GM23338 (cell line): ENCODE results near the gene PNKP. TPM values are rescaled to one million over a fixed set of nuclear protein-coding genes. Genes with fewer than 3 reads are reported as not detected.

Experiments used
- ATAC-seq: fragments of 200-7000 bp; cut with Tn5 transposase; 3 replicates; pipeline ENCODE4 v1.9.1; 2020
- DNase-seq: peaks from one replicate; pipeline ENCODE4 v3.0.0-alpha.2; 2015; ENCODE audit warnings: low spot score
- H2AFZ ChIP-seq: fragments of 200-600 bp; sonication (generic); 2 replicates; pipeline ENCODE4 v1.8.0; 2016; ENCODE audit warnings: antibody characterized with exemption, mild to moderate bottlenecking, moderate library complexity
- H3F3A ChIP-seq: fragments of 200-600 bp; sonication (generic); replicated peaks from 2 replicates; pipeline ENCODE4 v1.8.0; 2017; ENCODE audit warnings: antibody characterized with exemption, mixed run types, low read depth
- H3K27ac ChIP-seq: fragments of 200-600 bp; sonication (generic); 2 replicates; pipeline ENCODE4 v1.6.1; 2016; ENCODE audit warnings: low read depth
- H3K27me3 ChIP-seq: fragments of 200-600 bp; sonication (generic); 2 replicates; pipeline ENCODE4 v1.8.0; 2016; ENCODE audit warnings: mild to moderate bottlenecking, mixed run types, moderate library complexity; ENCODE audit not compliant: insufficient read depth
- H3K36me3 ChIP-seq: fragments of 200-600 bp; sonication (generic); 2 replicates; pipeline ENCODE4 v1.8.0; 2016; ENCODE audit warnings: mild to moderate bottlenecking; ENCODE audit not compliant: insufficient read depth
- H3K4me1 ChIP-seq: fragments of 200-600 bp; sonication (generic); 2 replicates; pipeline ENCODE4 v1.8.0; 2016; ENCODE audit warnings: mild to moderate bottlenecking, moderate library complexity; ENCODE audit not compliant: insufficient read depth
- H3K4me2 ChIP-seq: fragments of 200-600 bp; sonication (generic); 2 replicates; pipeline ENCODE4 v1.7.1; 2017; ENCODE audit warnings: mixed run types
- H3K4me3 ChIP-seq: fragments of 200-600 bp; sonication (generic); 2 replicates; pipeline ENCODE4 v1.6.1; 2016; ENCODE audit warnings: mixed run types
- H3K79me2 ChIP-seq: fragments of 200-600 bp; sonication (generic); replicated peaks from 2 replicates; pipeline ENCODE4 v1.8.0; 2017; ENCODE audit warnings: mild to moderate bottlenecking; ENCODE audit not compliant: insufficient read depth
- H3K9me2 ChIP-seq: fragments of 200-600 bp; sonication (generic); 2 replicates; pipeline ENCODE4 v1.8.0; 2017; ENCODE audit not compliant: insufficient read depth
- H4K20me1 ChIP-seq: fragments of 200-600 bp; sonication (generic); replicated peaks from 2 replicates; pipeline ENCODE4 v1.8.0; 2017; ENCODE audit warnings: mild to moderate bottlenecking; ENCODE audit not compliant: insufficient read depth
- H3K27ac Mint-ChIP-seq: 2 replicates; pipeline ENCODE4 v1.8.0; 2020; ENCODE audit warnings: inconsistent platforms, mild to moderate bottlenecking, moderate library complexity, mixed read lengths
- H3K27me3 Mint-ChIP-seq: 3 replicates; pipeline ENCODE4 v1.8.0; 2022; ENCODE audit warnings: low read depth, mild to moderate bottlenecking, moderate library complexity, mixed read lengths, inconsistent platforms; ENCODE audit not compliant: insufficient read depth, poor library complexity
- H3K36me3 Mint-ChIP-seq: 3 replicates; pipeline ENCODE4 v1.8.0; 2021; ENCODE audit warnings: low read depth, mild to moderate bottlenecking, inconsistent platforms, moderate library complexity, mixed read lengths
- H3K4me1 Mint-ChIP-seq: 3 replicates; pipeline ENCODE4 v1.8.0; 2020; ENCODE audit warnings: mild to moderate bottlenecking, inconsistent platforms, mixed read lengths
- H3K4me3 Mint-ChIP-seq: 3 replicates; pipeline ENCODE4 v1.8.0; 2021; ENCODE audit warnings: moderate library complexity, mild to moderate bottlenecking, inconsistent platforms, mixed read lengths
- H3K9me3 Mint-ChIP-seq: 3 replicates; pipeline ENCODE4 v1.8.0; 2020; ENCODE audit warnings: moderate library complexity, mild to moderate bottlenecking, inconsistent platforms, mixed read lengths
- CREB1 ChIP-seq: fragments of 250-450 bp; sonication (Bioruptor Pico); IDR thresholded peaks from 2 replicates; pipeline ENCODE4 v1.5.0; 2020; ENCODE audit warnings: low read depth, mild to moderate bottlenecking, moderate library complexity
- EZH2 ChIP-seq: fragments of 200-600 bp; sonication (generic); IDR thresholded peaks from one replicate; pipeline ENCODE4 v1.8.0; 2017; ENCODE audit warnings: antibody characterized with exemption, mild to moderate bottlenecking, low read depth; ENCODE audit not compliant: unreplicated experiment
- EZH2phosphoT487 ChIP-seq: fragments of 200-600 bp; sonication (generic); IDR thresholded peaks from one replicate; pipeline ENCODE4 v1.8.1; 2018; ENCODE audit warnings: antibody characterized with exemption; ENCODE audit not compliant: unreplicated experiment
- JUNB ChIP-seq: IDR thresholded peaks from one replicate; pipeline ENCODE4 v1.6.1; 2016; ENCODE audit warnings: antibody characterized with exemption; ENCODE audit not compliant: unreplicated experiment
- NANOG ChIP-seq: IDR thresholded peaks from 2 replicates; pipeline ENCODE4 v1.6.1; 2016; ENCODE audit warnings: antibody characterized with exemption, borderline replicate concordance
- POLR2AphosphoS5 ChIP-seq: IDR thresholded peaks from 2 replicates; pipeline ENCODE4 v1.6.1; 2016; ENCODE audit warnings: antibody characterized with exemption, low read depth
- STAT1 ChIP-seq: IDR thresholded peaks from one replicate; pipeline ENCODE4 v1.6.1; 2016; ENCODE audit warnings: antibody characterized with exemption; ENCODE audit not compliant: unreplicated experiment
- ZNF114 ChIP-seq: fragments of 250-450 bp; sonication (Bioruptor Pico); IDR thresholded peaks from 2 replicates; pipeline ENCODE4 v1.5.0; 2020; ENCODE audit warnings: mild to moderate bottlenecking, moderate library complexity
- ZNF331 ChIP-seq: fragments of 250-450 bp; sonication (Bioruptor Pico); IDR thresholded peaks from 2 replicates; pipeline ENCODE4 v1.5.0; 2020; ENCODE audit warnings: low read depth, mild to moderate bottlenecking, moderate library complexity
- polyA plus RNA-seq: library from polyadenylated mRNA; unstranded; fragments of >200 nt; fragmentation: Nextera tagmentation; extraction: Ambion mirVana; gene quantifications from 2 replicates; pipeline ENCODE4 v1.2.1, GENCODE V29; 2016
- total RNA-seq: library from RNA; depleted of rRNA; stranded (reverse); fragments of >200 nt; shearing (Covaris generic); gene quantifications from 2 replicates; pipeline ENCODE4 v1.2.3, GENCODE V29; 2014
- TF ChIP-seq, protein P1 (sequence below), 2 experiments: fragments of 200-600 bp in 1 of 2; sonication (generic) in 1 of 2; conservative IDR thresholded peaks; 2 replicates each; pipeline versions ENCODE4 v1.5.1 to v1.6.1; 2016 to 2017; ENCODE audit warnings: antibody characterized with exemption in 2 of 2, low read depth in 2 of 2, mild to moderate bottlenecking in 2 of 2, moderate library complexity in 1 of 2
- TF ChIP-seq, protein P2 (sequence below): IDR thresholded peaks from 2 replicates; pipeline ENCODE4 v1.6.1; 2016; ENCODE audit warnings: antibody characterized with exemption
- TF ChIP-seq, protein P3 (sequence below): IDR thresholded peaks from one replicate; pipeline ENCODE4 v1.6.1; 2018; ENCODE audit warnings: antibody characterized with exemption; ENCODE audit not compliant: unreplicated experiment
- TF ChIP-seq, protein P4 (sequence below): fragments of 250-450 bp; sonication (Bioruptor Pico); IDR thresholded peaks from 2 replicates; pipeline ENCODE4 v1.5.0; 2020; ENCODE audit warnings: mild to moderate bottlenecking, moderate library complexity

PNKP gene
- total and polyA plus RNA-seq, 2 experiments from 2014 or later, result 99.6 to 109 TPM

DNA sequence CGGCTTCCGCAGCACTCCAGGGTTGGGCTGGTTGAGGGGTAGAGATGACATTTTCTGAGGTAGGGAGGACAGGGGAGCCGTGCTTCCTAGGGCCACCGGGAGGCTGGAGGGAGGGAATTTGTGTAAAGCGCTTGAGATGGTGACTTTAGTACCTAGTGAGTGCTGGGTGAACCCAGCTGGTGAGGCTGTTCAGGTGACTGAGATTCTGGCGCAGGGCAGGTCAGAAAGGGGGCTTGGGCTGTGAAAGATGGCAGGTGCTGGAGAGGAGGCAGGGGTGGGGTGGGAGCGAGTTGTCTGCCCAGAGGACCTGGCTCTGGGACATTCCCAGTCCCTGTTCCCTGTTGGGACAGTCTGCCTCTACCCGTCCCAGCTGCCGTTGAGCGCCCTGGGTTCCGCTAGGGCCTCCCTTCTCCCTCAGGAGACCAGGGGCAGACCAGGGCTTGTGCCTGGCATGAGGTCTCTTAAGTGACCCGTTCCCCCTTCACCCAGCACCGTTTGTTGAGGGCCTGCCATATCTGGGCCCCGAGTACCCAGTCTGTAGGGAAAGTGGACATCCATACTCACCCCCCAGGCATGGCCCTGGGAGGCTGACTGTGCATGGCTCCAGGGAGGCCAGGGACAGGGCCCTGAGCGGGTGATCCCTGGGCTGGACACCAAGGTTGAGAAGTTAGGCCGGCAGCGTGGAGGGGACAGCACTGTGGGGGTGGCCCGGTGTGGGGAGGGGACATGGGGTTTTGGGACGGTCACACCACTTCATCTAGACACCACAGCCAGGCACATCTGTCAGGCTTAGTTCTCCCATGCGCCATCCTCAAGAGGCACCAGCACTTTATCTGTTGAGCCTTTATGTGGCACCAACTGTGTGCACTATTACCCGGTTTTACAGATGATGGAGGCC lies 11.5 kb downstream of the PNKP start:
- no peak for TF ChIP-seq ZNF114 (CRISPR knock-in tag)
- TF ChIP-seq, protein P1, sequence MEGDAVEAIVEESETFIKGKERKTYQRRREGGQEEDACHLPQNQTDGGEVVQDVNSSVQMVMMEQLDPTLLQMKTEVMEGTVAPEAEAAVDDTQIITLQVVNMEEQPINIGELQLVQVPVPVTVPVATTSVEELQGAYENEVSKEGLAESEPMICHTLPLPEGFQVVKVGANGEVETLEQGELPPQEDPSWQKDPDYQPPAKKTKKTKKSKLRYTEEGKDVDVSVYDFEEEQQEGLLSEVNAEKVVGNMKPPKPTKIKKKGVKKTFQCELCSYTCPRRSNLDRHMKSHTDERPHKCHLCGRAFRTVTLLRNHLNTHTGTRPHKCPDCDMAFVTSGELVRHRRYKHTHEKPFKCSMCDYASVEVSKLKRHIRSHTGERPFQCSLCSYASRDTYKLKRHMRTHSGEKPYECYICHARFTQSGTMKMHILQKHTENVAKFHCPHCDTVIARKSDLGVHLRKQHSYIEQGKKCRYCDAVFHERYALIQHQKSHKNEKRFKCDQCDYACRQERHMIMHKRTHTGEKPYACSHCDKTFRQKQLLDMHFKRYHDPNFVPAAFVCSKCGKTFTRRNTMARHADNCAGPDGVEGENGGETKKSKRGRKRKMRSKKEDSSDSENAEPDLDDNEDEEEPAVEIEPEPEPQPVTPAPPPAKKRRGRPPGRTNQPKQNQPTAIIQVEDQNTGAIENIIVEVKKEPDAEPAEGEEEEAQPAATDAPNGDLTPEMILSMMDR (conservative IDR thresholded peaks at IDR 0.05; ENCODE audit: low read depth in 2 of 2), result no peak
- no peak for TF ChIP-seq EZH2phosphoT487
- TF ChIP-seq, protein P2, sequence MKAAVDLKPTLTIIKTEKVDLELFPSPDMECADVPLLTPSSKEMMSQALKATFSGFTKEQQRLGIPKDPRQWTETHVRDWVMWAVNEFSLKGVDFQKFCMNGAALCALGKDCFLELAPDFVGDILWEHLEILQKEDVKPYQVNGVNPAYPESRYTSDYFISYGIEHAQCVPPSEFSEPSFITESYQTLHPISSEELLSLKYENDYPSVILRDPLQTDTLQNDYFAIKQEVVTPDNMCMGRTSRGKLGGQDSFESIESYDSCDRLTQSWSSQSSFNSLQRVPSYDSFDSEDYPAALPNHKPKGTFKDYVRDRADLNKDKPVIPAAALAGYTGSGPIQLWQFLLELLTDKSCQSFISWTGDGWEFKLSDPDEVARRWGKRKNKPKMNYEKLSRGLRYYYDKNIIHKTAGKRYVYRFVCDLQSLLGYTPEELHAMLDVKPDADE, result no peak
- TF ChIP-seq EZH2, result no peak
- no peak; the same call in 1 of the 2 replicates for TF ChIP-seq POLR2AphosphoS5
- TF ChIP-seq, protein P3, sequence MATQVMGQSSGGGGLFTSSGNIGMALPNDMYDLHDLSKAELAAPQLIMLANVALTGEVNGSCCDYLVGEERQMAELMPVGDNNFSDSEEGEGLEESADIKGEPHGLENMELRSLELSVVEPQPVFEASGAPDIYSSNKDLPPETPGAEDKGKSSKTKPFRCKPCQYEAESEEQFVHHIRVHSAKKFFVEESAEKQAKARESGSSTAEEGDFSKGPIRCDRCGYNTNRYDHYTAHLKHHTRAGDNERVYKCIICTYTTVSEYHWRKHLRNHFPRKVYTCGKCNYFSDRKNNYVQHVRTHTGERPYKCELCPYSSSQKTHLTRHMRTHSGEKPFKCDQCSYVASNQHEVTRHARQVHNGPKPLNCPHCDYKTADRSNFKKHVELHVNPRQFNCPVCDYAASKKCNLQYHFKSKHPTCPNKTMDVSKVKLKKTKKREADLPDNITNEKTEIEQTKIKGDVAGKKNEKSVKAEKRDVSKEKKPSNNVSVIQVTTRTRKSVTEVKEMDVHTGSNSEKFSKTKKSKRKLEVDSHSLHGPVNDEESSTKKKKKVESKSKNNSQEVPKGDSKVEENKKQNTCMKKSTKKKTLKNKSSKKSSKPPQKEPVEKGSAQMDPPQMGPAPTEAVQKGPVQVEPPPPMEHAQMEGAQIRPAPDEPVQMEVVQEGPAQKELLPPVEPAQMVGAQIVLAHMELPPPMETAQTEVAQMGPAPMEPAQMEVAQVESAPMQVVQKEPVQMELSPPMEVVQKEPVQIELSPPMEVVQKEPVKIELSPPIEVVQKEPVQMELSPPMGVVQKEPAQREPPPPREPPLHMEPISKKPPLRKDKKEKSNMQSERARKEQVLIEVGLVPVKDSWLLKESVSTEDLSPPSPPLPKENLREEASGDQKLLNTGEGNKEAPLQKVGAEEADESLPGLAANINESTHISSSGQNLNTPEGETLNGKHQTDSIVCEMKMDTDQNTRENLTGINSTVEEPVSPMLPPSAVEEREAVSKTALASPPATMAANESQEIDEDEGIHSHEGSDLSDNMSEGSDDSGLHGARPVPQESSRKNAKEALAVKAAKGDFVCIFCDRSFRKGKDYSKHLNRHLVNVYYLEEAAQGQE, result no peak
- no peak for TF ChIP-seq CREB1 (CRISPR knock-in tag)
- no peak for TF ChIP-seq NANOG
- TF ChIP-seq JUNB, result no peak
- TF ChIP-seq STAT1, result no peak
- TF ChIP-seq, protein P4, sequence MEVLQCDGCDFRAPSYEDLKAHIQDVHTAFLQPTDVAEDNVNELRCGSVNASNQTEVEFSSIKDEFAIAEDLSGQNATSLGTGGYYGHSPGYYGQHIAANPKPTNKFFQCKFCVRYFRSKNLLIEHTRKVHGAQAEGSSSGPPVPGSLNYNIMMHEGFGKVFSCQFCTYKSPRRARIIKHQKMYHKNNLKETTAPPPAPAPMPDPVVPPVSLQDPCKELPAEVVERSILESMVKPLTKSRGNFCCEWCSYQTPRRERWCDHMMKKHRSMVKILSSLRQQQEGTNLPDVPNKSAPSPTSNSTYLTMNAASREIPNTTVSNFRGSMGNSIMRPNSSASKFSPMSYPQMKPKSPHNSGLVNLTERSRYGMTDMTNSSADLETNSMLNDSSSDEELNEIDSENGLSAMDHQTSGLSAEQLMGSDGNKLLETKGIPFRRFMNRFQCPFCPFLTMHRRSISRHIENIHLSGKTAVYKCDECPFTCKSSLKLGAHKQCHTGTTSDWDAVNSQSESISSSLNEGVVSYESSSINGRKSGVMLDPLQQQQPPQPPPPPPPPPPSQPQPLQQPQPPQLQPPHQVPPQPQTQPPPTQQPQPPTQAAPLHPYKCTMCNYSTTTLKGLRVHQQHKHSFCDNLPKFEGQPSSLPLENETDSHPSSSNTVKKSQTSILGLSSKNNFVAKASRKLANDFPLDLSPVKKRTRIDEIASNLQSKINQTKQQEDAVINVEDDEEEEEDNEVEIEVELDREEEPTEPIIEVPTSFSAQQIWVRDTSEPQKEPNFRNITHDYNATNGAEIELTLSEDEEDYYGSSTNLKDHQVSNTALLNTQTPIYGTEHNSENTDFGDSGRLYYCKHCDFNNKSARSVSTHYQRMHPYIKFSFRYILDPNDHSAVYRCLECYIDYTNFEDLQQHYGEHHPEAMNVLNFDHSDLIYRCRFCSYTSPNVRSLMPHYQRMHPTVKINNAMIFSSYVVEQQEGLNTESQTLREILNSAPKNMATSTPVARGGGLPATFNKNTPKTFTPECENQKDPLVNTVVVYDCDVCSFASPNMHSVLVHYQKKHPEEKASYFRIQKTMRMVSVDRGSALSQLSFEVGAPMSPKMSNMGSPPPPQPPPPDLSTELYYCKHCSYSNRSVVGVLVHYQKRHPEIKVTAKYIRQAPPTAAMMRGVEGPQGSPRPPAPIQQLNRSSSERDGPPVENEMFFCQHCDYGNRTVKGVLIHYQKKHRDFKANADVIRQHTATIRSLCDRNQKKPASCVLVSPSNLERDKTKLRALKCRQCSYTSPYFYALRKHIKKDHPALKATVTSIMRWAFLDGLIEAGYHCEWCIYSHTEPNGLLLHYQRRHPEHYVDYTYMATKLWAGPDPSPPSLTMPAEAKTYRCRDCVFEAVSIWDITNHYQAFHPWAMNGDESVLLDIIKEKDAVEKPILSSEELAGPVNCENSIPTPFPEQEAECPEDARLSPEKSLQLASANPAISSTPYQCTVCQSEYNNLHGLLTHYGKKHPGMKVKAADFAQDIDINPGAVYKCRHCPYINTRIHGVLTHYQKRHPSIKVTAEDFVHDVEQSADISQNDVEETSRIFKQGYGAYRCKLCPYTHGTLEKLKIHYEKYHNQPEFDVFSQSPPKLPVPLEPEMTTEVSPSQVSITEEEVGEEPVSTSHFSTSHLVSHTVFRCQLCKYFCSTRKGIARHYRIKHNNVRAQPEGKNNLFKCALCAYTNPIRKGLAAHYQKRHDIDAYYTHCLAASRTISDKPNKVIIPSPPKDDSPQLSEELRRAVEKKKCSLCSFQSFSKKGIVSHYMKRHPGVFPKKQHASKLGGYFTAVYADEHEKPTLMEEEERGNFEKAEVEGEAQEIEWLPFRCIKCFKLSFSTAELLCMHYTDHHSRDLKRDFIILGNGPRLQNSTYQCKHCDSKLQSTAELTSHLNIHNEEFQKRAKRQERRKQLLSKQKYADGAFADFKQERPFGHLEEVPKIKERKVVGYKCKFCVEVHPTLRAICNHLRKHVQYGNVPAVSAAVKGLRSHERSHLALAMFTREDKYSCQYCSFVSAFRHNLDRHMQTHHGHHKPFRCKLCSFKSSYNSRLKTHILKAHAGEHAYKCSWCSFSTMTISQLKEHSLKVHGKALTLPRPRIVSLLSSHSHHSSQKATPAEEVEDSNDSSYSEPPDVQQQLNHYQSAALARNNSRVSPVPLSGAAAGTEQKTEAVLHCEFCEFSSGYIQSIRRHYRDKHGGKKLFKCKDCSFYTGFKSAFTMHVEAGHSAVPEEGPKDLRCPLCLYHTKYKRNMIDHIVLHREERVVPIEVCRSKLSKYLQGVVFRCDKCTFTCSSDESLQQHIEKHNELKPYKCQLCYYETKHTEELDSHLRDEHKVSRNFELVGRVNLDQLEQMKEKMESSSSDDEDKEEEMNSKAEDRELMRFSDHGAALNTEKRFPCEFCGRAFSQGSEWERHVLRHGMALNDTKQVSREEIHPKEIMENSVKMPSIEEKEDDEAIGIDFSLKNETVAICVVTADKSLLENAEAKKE (CRISPR knock-in tag), result no peak
- TF ChIP-seq ZNF331 (CRISPR knock-in tag), result no peak
- H3K27me3 ChIP-seq, result no peaks in the 10 kb centered on the region
- ATAC-seq (no peak), DNase-seq (no peak)
- H3K36me3 ChIP-seq, result no peaks in the 10 kb centered on the region; the same call in 1 of the 2 replicates
- no peak overlapping the region for H3K27ac Mint-ChIP-seq
- H2AFZ ChIP-seq, result no peak overlapping the region
- H3K79me2 ChIP-seq, result peaks cover 24% of the 10 kb centered on the region
- H3K4me3 Mint-ChIP-seq, result no peak overlapping the region; the same call in 2 of the 3 replicates
- peaks cover 61% of the 10 kb centered on the region for H3F3A ChIP-seq
- peaks cover 16% of the 10 kb centered on the region for H3K4me1 ChIP-seq
- no peak overlapping the region for H3K4me2 ChIP-seq
- no peak overlapping the region for H3K4me3 ChIP-seq
- no peak overlapping the region for H3K27ac ChIP-seq
- H4K20me1 ChIP-seq, result peaks cover 23% of the 10 kb centered on the region
- peaks cover 69% of the 10 kb centered on the region for H3K36me3 Mint-ChIP-seq
- peaks cover 51% of the 10 kb centered on the region for H3K27me3 Mint-ChIP-seq
- peaks cover 4% of the 10 kb centered on the region; the same call in 2 of the 3 replicates for H3K9me3 Mint-ChIP-seq
- peaks cover 19% of the 10 kb centered on the region for H3K4me1 Mint-ChIP-seq
- H3K9me2 ChIP-seq, result no peaks in the 10 kb centered on the region
